NB4 (cell line): ENCODE results near the gene PAF1.

Experiments
- CTCF ChIP-seq: IDR thresholded peaks from one replicate; pipeline ENCODE4 v1.5.1; 2012; ENCODE audit warnings: low read depth, low read length
- MAX ChIP-seq: IDR thresholded peaks from 2 replicates; pipeline ENCODE4 v1.6.1; 2011; ENCODE audit warnings: low read depth, low read length

DNA sequence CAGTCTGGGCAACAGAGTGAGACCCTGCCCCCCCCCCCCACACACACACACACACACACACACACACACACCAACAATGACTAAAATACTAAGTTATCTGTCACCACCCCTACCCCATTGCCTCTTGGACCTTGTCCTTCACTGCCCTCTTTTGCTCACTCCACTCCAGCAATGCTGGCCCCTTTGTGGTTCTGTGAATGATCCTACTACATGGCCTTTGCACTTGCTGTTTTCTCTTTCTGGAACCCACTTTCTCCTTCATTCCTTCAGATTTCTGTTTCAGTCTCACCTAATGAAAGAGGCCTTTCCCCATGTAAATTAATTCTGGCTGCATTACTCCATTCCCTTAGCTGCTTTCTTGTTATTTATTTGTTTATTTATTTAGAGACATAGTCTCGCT is 51.2 kb downstream of the PAF1 start:
- TF ChIP-seq CTCF (no peak), MAX (no peak)
